Cerebellar cortex (tissue), 1 donor: Measurements from ENCODE around the gene CACNA1S.
A peak's percentile ranks its signal among the peaks of the same experiment; 100 is the strongest.

Experiments used
- DNase-seq: peaks from one replicate; pipeline ENCODE4 v3.0.0-alpha.2; 2015; ENCODE audit warnings: low spot score

Gene CACNA1S

GRCh38 chr1:201112173-201112731 lies at the start of gene CACNA1S:
Gene CACNA1S, minus strand, starts transcription at chr1:201112426. Its CDS starts 87 bp downstream, at chr1:201112339.
- DNase-seq = no peak

DNA sequence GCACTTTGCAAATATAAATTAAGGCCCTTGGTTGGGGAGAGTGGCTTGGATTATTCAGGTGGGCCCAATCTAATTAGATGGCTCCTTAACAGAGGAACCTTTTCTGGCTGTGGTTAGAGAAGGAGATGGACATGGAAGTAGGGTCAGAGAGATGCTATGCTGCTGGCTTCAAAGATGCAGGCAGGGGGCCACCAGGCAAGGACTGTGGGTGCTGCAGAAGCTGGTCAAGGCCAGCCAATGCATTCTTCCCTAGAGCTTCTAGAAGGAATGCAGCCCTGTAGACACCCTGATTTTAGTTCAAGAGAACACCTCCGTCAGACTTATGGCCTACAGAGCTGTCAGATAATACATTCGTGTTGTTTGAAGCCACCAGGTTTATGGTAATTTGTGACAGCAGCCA lies 45.7 kb upstream of the CACNA1S start:
- no peak for DNase-seq

DNA sequence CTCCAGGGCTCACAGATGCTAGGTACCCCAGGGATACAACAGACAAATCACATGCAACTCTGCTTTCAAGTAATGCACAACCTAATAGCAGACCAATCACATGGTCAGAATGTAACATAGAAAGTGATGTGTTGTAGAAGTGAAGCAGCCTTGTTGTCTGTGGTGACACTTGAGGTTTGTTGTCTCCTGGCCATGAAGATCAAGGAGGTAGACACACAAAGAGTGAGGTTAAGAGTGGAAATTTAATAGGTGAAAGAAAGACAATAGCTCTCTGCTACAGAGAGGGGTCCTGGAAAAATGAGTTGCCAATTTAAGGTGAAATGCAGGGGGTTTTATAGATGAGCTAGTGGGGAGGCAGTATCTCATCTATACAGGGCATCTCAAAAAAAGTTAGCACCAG lies 44.6 kb upstream of the CACNA1S start:
- no peak for DNase-seq

GRCh38 chr1:201156346-201156745 lies 44.1 kb upstream of the CACNA1S start:
- DNase-seq = no peak

GRCh38 chr1:201155354-201155753 lies 43.1 kb upstream of the CACNA1S start:
- DNase-seq = no peak

GRCh38 chr1:201154389-201155165 lies 42.4 kb upstream of the CACNA1S start, which contains the start of gene TMEM9:
Gene TMEM9, minus strand, starts transcription at chr1:201154474. Its CDS starts 551 bp downstream, at chr1:201153923.
- peak; percentile 98 for DNase-seq

- DNase-seq = no peak
Observed at GRCh38 chr1:201153474-201154388, 41.5 kb upstream of the CACNA1S start.

GRCh38 chr1:201149400-201149799 lies 37.2 kb upstream of the CACNA1S start:
- DNase-seq = peak; percentile 56

DNA sequence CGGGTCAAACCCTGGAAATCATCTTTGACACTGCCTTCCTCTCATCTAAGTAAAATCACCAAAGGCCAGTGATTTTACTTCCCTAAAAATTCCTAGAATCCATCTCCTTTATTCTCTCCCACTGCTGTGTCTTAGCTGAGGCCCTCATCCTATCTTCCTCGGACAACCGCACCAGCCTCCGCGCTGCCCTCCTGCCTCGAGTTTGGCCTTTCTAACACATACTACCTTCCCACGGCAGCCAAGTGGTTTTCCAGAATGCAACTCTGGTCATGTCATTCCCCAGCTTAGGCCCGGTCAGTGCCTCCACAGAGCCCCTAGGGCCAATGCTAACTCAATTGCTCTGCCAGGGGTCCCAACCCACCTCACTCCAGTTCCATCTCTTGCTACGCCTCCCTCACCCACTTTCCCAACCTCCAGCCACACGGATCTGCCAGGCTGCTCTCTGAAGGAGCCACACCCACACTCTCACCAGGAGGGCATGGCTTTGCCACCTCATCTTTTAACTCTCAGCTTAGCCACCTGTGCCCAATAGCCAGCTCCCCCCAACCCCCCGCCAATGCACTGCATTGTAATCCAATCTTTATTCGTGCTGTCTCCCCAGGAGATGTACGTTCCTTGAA lies 35.3 kb upstream of the CACNA1S start:
- DNase-seq = no peak

DNA sequence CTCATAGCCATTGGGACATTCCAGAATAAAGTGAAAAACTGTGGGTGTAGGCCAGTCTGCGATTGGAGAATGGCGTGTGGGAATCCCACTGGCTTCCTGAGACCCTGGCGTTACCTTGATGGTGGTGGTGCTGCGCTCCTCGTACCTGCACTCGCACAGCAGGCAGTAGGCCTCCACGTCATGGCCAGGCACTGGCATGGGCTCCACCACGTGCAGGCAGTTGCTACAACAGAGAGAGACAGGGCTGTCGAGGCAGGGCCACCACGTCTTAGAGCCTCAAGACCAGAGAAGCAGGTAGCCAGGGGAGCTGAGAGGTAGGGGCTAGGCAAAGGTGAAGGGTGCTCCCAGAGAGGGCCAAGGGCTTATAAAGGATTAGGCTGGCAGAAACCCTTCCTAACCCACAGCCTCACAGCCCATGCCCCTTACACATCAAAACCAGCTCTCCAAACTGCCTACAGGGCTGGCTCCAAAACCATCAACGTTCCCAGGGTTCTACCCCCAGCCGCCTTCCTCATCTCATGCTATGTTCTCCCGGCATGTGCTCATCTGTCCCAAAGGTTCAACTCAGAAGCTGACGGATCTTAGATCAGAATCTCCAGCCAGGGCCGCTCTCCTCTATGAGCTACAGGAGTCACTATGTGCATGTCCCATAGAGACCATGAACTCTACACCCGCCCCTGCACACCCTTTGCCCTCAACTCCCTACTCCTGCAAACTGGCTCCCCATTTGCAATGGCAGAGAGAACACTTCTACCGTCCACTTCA lies 34.6 kb upstream of the CACNA1S start:
- no peak for DNase-seq

- DNase-seq = no peak
Observed at GRCh38 chr1:201145816-201146215, 33.6 kb upstream of the CACNA1S start.

GRCh38 chr1:201145132-201145531 lies 32.9 kb upstream of the CACNA1S start:
- DNase-seq = no peak

GRCh38 chr1:201144701-201145100 lies 32.5 kb upstream of the CACNA1S start:
- DNase-seq = no peak

DNA sequence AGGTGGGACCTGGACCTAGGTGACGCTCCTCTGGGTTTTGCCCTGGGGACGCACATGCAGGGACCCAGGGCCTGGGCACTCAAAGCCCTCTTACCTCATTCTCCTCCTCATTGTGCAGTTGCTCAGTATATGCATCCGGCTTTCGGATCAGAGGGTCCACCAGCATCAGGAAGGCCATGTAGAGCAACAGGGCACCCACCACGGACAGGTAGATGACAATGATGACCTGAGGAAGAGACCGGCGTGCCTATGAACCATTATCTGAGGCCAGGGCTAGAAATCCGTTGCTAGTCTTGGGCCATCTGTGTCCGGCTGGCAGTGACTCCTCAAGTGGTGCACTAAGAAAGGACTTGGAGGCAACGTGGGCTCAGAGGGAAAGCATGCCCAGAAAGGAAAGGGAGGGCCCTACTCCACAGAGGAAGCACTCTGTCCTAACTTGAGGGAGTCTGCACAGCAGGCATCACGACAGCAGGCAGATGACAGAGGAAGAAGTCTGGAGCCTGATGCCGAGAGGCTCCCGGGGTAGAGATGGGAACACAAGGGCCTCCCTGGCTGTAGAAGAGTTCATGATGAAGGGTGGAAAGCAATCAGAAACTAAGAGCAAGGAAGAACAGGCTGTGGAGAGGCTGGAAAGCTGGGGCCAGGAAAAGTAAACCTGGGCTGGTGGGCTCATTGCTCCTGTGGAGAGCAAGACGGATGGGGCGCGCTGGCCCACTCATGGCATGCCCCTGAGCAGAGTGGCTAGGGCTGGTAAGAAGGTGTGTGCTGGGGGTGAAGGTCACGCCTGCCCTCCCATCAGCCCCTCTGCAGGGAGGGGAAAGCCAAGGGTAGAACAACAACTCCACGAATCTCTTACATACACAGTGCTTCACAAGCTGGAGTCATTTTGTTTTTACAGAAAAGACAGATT lies 31.8 kb upstream of the CACNA1S start:
- DNase-seq = no peak

DNA sequence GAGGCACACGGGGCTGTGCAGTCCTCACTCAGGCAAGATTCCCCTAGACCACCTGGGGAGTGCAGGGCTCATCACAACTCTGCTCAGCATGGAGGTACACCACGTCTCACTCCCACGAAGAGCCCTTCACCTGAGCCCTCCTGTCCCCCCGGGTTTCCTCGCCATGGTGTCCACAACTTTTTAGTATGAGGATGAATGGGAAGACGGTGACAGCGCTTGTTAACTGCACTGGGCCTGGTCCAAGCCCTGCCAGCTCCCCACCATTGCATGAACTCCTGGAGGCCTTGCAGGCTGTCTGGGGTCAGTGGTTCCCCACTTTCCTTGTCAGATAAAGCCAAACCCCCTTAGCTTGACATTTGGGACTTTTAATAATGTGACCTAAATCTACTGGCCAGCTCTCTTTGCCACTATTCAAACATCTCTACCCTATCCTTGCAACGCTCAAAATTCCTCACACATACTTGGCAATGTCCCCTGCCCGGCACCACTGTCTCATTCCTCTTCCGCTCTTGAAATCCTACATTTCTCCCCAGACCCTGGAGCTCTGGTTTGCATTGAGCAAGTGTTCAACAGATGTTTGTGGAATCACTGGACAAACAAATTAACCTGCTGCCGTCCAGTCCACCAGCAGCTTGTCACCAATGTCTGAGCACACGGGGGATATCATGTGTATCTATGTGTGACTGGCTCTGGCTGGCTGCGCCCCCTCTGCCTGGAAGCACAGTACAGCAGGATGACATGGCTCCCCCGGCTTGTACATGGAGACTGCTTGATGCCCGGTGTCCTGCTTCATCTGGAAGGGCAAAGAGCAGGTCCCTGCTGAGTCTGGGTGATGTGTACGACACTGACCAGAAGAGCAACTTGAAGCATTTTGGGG lies 30.9 kb upstream of the CACNA1S start:
- no peak for DNase-seq

DNA sequence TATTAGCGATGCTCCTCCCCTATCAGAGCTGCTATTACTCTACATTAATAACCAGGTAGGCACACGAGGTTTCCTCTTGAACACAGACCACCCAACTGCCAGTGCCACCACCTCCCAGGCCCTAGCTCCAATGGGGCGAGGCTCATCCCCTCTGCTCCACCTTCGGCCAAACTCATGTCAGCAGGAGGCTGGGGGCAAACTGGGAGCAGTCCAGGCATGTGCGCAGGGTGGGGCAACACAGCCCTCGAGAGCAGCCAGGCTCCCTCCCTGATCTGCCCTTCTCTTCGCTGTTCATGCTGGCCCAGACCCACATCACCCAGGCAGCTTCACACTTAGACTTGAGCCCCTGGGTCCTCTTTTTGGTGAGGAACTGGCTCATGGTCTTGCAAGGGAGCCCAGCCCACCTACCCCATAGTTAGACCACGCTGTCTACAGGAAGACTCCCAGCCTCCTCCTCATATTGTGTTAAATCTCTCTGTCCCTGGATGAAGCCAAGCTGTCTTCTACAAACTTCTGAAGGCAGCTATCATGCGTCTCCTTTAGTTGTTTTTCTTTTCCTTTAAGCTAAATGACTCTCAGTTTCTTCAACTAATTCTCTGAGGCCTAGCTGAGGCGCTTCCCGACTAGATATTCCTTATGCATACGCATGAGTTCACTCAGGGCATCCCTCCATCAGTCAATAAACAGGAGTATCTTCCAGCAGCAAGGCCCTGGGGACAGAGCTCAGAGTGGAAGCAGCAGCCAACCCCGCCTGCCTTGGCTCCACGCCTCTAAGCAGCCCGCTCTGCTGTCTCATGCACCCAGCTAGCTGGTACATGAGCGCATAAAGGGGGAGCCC lies 30.0 kb upstream of the CACNA1S start:
- no peak for DNase-seq

- DNase-seq = no peak
Observed at GRCh38 chr1:201141418-201141817, 29.2 kb upstream of the CACNA1S start.

DNA sequence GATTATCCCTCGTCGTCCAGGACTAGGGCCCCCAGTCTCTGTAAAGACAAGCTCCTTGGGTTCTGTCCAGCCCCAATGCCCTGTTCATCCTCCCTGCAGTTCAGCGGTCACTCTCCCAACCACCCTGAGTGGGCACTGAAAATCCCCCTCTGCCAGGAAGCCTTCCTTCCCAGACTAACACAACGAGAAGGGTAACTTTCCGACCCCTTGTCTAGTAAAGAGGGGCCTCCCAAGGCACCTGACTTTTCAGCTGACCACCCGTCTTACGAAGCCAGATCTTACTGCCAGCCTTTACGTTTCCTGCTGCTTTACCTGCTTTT lies 28.7 kb upstream of the CACNA1S start:
- DNase-seq = no peak
